Vagina (tissue), 2 donors: ENCODE data around the gene NUCB1.

Source experiments
- POLR2AphosphoS5 ChIP-seq, 2 donors: sonication (generic); formaldehyde crosslinking; IDR thresholded peaks; one replicate each; pipeline ENCODE4 v1.9.0; 2017; ENCODE audit warnings: antibody characterized with exemption in 2 of 2, mild to moderate bottlenecking in 2 of 2, low read depth in 1 of 2; ENCODE audit not compliant: insufficient read depth in 1 of 2
- TF ChIP-seq, protein P1 (sequence below), 3 experiments: fragments of 450-650 bp in 2 of 3; fragments of 200-600 bp in 1 of 3; sonication (generic) in 1 of 3; IDR thresholded peaks; one replicate each; pipeline ENCODE4 v1.5.1; 2017 to 2019; ENCODE audit warnings: antibody characterized with exemption in 3 of 3, mild to moderate bottlenecking in 2 of 3, moderate library complexity in 2 of 3

DNA sequence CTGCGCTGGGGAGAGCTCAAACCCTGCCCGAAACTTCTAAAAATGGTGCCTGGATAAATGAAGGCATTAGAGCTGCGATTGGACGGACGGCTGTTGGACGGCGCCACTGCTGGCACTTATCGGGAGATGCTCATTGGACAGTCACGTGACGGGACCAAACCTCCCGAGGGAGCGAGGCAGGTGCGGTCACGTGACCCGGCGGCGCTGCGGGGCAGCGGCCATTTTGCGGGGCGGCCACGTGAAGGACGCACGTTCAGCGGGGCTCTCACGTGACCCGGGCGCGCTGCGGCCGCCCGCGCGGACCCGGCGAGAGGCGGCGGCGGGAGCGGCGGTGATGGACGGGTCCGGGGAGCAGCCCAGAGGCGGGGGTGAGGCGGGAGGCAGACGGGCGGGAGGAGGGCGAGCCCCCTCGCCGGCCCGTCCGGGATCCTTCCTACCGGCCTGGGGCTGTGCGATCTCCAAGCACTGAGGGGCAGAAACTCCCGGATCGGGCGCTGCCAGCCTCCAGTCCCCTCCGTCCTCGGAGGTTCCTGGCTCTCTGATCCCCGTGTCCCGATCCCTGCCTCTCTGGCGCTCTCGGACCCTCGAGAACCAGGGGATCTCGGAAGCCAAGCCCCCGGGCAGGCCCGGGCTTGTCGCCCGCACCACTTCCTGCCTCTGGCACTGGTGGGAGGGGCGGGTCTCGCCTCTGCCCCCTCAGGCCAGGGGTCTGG is 54.6 kb downstream of the NUCB1 start, which contains the start of gene BAX:
- TF ChIP-seq, protein P1, sequence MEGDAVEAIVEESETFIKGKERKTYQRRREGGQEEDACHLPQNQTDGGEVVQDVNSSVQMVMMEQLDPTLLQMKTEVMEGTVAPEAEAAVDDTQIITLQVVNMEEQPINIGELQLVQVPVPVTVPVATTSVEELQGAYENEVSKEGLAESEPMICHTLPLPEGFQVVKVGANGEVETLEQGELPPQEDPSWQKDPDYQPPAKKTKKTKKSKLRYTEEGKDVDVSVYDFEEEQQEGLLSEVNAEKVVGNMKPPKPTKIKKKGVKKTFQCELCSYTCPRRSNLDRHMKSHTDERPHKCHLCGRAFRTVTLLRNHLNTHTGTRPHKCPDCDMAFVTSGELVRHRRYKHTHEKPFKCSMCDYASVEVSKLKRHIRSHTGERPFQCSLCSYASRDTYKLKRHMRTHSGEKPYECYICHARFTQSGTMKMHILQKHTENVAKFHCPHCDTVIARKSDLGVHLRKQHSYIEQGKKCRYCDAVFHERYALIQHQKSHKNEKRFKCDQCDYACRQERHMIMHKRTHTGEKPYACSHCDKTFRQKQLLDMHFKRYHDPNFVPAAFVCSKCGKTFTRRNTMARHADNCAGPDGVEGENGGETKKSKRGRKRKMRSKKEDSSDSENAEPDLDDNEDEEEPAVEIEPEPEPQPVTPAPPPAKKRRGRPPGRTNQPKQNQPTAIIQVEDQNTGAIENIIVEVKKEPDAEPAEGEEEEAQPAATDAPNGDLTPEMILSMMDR (IDR thresholded peaks at IDR 0.05): peak in 1 of 3 experiments; percentile 28
- peak; percentile 63 to 89 for TF ChIP-seq POLR2AphosphoS5 (IDR thresholded peaks at IDR 0.05; ENCODE audit: insufficient read depth in 1 of 2, low read depth in 1 of 2)
